ENCODE results near the gene IL5RA.

- TF ChIP-seq EZH2 (optimal IDR thresholded peaks at IDR 0.05; ENCODE audit: low read depth, low read length) (no peak), CTCF (IDR thresholded peaks at IDR 0.05; ENCODE audit: low read length) (no peak)
These were observed 3.0 kb upstream of the IL5RA start for GRCh38 chr3:3113042-3113709.

Measured in MM.1S (cell line).